Measurements from ENCODE around the gene SRP54.
"Not testable (repeated sequence)": the region's sequence is repeated elsewhere in the genome, so short reads cannot be mapped to it uniquely, and the experiment has no call there.

SRP54 gene

GRCh38 chr14:34982421-34983147 is at the start of gene SRP54:
Gene SRP54 (plus strand): TSS chr14:34982992. CDS start chr14:34996710, 13,718 bp downstream.
- DNase-seq, result peak; percentile 100

GRCh38 chr14:34933301-34933700 is 49.5 kb upstream of the SRP54 start:
- DNase-seq, result no peak

- DNase-seq, result no peak
Measured at GRCh38 chr14:34935488-34935887, 47.3 kb upstream of the SRP54 start.

- no peak for DNase-seq
Measured at GRCh38 chr14:34937442-34937841, 45.4 kb upstream of the SRP54 start.

- no peak for DNase-seq
Measured at GRCh38 chr14:34937876-34938275, 44.9 kb upstream of the SRP54 start.

GRCh38 chr14:34943506-34943905 is 39.3 kb upstream of the SRP54 start:
- DNase-seq, result no peak

- no peak for DNase-seq
Measured at GRCh38 chr14:34944744-34945143, 38.0 kb upstream of the SRP54 start.

GRCh38 chr14:34946699-34947098 is 36.1 kb upstream of the SRP54 start:
- DNase-seq, result no peak

- no peak for DNase-seq
Measured at GRCh38 chr14:34951286-34951685, 31.5 kb upstream of the SRP54 start.

GRCh38 chr14:34956931-34957330 is 25.9 kb upstream of the SRP54 start:
- DNase-seq, result no peak

- no peak for DNase-seq
Measured at GRCh38 chr14:34957771-34958286, 25.0 kb upstream of the SRP54 start.

- DNase-seq, result not testable (repeated sequence)
Measured at GRCh38 chr14:34962106-34962505, 20.7 kb upstream of the SRP54 start.

- DNase-seq, result no peak
Measured at GRCh38 chr14:34964977-34965764, 17.6 kb upstream of the SRP54 start.

- DNase-seq, result no peak
Measured at GRCh38 chr14:34965912-34966311, 16.9 kb upstream of the SRP54 start.

- no peak for DNase-seq
Measured at GRCh38 chr14:34966413-34966812, 16.4 kb upstream of the SRP54 start.

- DNase-seq, result no peak
Measured at GRCh38 chr14:34970665-34971064, 12.1 kb upstream of the SRP54 start.

GRCh38 chr14:34971381-34971780 is 11.4 kb upstream of the SRP54 start:
- no peak for DNase-seq

GRCh38 chr14:34971801-34972200 is 11.0 kb upstream of the SRP54 start:
- DNase-seq, result no peak

GRCh38 chr14:34978444-34978843 is 4.3 kb upstream of the SRP54 start:
- no peak for DNase-seq

GRCh38 chr14:34980337-34980900 is 2.4 kb upstream of the SRP54 start:
- DNase-seq, result no peak

- DNase-seq, result peak; percentile 41
Measured at GRCh38 chr14:34981743-34982420, 910 bp upstream of the SRP54 start.

GRCh38 chr14:34983148-34983760 is 462 bp downstream of the SRP54 start:
- no peak for DNase-seq

- no peak for DNase-seq
Measured at GRCh38 chr14:34983786-34984185, 994 bp downstream of the SRP54 start.

Data from CD4-positive, alpha-beta T cell treated with Interleukin-12 subunit alpha and Interleukin-12 subunit beta, for 1 hour (primary cell).